Endothelial cell of umbilical vein (primary cell): ENCODE results near the gene LRCH1. TPM values are rescaled to one million over a fixed set of nuclear protein-coding genes. Genes with fewer than 3 reads are reported as not detected.

Experiments used
- BruUV-seq: library from RNA; stranded (reverse); fragments of 400-500 nt; replicated peaks from 2 replicates; lab custom pipeline; 2021; lab: Mats Ljungman, UMichigan
- CTCF ChIA-PET: fragments of 300-600, 350-600 bp; sonication (Branson Sonifier 250); formaldehyde crosslinking; loops from one replicate; lab custom pipeline; 2021; ENCODE audit warnings: antibody characterized with exemption, inconsistent platforms; lab: Charles Lee
- POLR2A ChIA-PET: fragments of 300-600, 350-600 bp; sonication (Branson Sonifier 250); formaldehyde crosslinking; loops from one replicate; lab custom pipeline; 2021; ENCODE audit warnings: antibody characterized with exemption, inconsistent platforms; lab: Charles Lee
- DNase-seq: peaks from one replicate; pipeline ENCODE4 v3.0.0-alpha.2; 2011; ENCODE audit warnings: low read depth, low spot score
- FAIRE-seq: peaks from 2 replicates; lab custom pipeline; 2011; peaks lifted over from hg19 to GRCh38; lab: Jason Lieb, UNC
- H2AFZ ChIP-seq: 2 replicates; pipeline ENCODE4 v1.6.0; 2012; ENCODE audit warnings: low read depth, low read length, control low read depth, inconsistent platforms
- H3K27ac ChIP-seq: 2 replicates; pipeline ENCODE4 v1.5.1; 2011; ENCODE audit warnings: low read depth, mild to moderate bottlenecking, control low read depth, low read length, moderate library complexity; ENCODE audit not compliant: insufficient read depth
- H3K27me3 ChIP-seq, 2 experiments: 2 replicates each; pipeline versions ENCODE4 v1.6.0 to v1.6.1; 2011; ENCODE audit warnings: low read length in 2 of 2, mixed read lengths in 1 of 2; ENCODE audit not compliant: control insufficient read depth in 2 of 2, insufficient read depth in 2 of 2
- H3K36me3 ChIP-seq, 2 experiments: 2 replicates in 1 of 2; 3 replicates in 1 of 2; pipeline ENCODE4 v1.5.1; 2011; ENCODE audit warnings: low read length in 2 of 2, mild to moderate bottlenecking in 1 of 2, moderate library complexity in 1 of 2; ENCODE audit not compliant: control insufficient read depth in 2 of 2, insufficient read depth in 2 of 2; ENCODE audit errors: extremely low read depth in 1 of 2
- H3K4me1 ChIP-seq: 3 replicates; pipeline ENCODE4 v1.5.1; 2011; ENCODE audit warnings: mild to moderate bottlenecking, low read length; ENCODE audit not compliant: control insufficient read depth, insufficient read depth; ENCODE audit errors: extremely low read depth
- H3K4me2 ChIP-seq: 2 replicates; pipeline ENCODE4 v1.6.1; 2011; ENCODE audit warnings: low read length, control low read depth, mixed read lengths; ENCODE audit not compliant: insufficient read depth
- H3K4me3 ChIP-seq, 3 experiments: fragments of 200-600 bp in 1 of 3; sonication (generic), shearing (Covaris generic) in 1 of 3; replicated peaks in 1 of 3; 2 replicates each; pipeline ENCODE4 v1.5.1; 2011 to 2016; ENCODE audit warnings: control low read depth in 3 of 3, low read length in 3 of 3, mild to moderate bottlenecking in 2 of 3, inconsistent platforms in 1 of 3, low read depth in 1 of 3, moderate library complexity in 1 of 3; ENCODE audit not compliant: insufficient read depth in 1 of 3
- H3K79me2 ChIP-seq: 2 replicates; pipeline ENCODE4 v1.6.0; 2012; ENCODE audit warnings: low read length, inconsistent platforms; ENCODE audit not compliant: control insufficient read depth, insufficient read depth
- H3K9ac ChIP-seq: replicated peaks from 2 replicates; pipeline ENCODE3; 2011; ENCODE audit warnings: low read length, control low read depth; ENCODE audit not compliant: insufficient read depth; ENCODE audit errors: extremely low read depth
- H3K9me1 ChIP-seq: replicated peaks from 3 replicates; pipeline ENCODE4 v1.6.0; 2011; ENCODE audit warnings: mild to moderate bottlenecking, low read length; ENCODE audit not compliant: control insufficient read depth, insufficient read depth; ENCODE audit errors: extremely low read depth
- H3K9me3 ChIP-seq: replicated peaks from 2 replicates; pipeline ENCODE4 v1.5.1; 2012; ENCODE audit warnings: low read length, inconsistent platforms; ENCODE audit not compliant: control insufficient read depth, insufficient read depth
- H4K20me1 ChIP-seq: replicated peaks from 2 replicates; pipeline ENCODE3; 2011; ENCODE audit warnings: mild to moderate bottlenecking, low read length; ENCODE audit not compliant: control insufficient read depth, insufficient read depth; ENCODE audit errors: extremely low read depth
- CTCF ChIP-seq, 2 donors: IDR thresholded peaks; 1 replicate in 1 of 2; 2 replicates in 1 of 2; pipeline ENCODE4 v1.5.1; 2011; ENCODE audit warnings: low read length in 2 of 2, mild to moderate bottlenecking in 2 of 2, moderate library complexity in 2 of 2, control low read depth in 1 of 2, inconsistent platforms in 1 of 2, low read depth in 1 of 2; ENCODE audit not compliant: insufficient read depth in 1 of 2; ENCODE audit errors: extremely low read depth in 1 of 2
- EZH2 ChIP-seq: IDR thresholded peaks from 2 replicates; pipeline ENCODE4 v1.6.1; 2012; ENCODE audit warnings: borderline replicate concordance, low read depth, mild to moderate bottlenecking, moderate library complexity, low read length, inconsistent platforms; ENCODE audit not compliant: severe bottlenecking
- FOS ChIP-seq: IDR thresholded peaks from 2 replicates; pipeline ENCODE4 v1.6.1; 2011; ENCODE audit warnings: mild to moderate bottlenecking, low read length, moderate library complexity, borderline replicate concordance; ENCODE audit not compliant: insufficient read depth
- GATA2 ChIP-seq: IDR thresholded peaks from 2 replicates; pipeline ENCODE4 v1.7.0; 2011; ENCODE audit warnings: low read depth, mild to moderate bottlenecking, moderate library complexity, mixed read lengths, low read length; ENCODE audit not compliant: insufficient read length, insufficient read depth
- JUN ChIP-seq: IDR thresholded peaks from 2 replicates; pipeline ENCODE4 v1.6.1; 2011; ENCODE audit warnings: borderline replicate concordance, low read depth; ENCODE audit not compliant: insufficient read length, insufficient read depth
- POLR2A ChIP-seq: IDR thresholded peaks from 2 replicates; pipeline ENCODE4 v1.6.1; 2012; ENCODE audit warnings: low read depth, mild to moderate bottlenecking, control low read depth, low read length
- POLR2AphosphoS5 ChIP-seq: IDR thresholded peaks from 2 replicates; pipeline ENCODE4 v1.6.1; 2012; ENCODE audit warnings: low read depth, mild to moderate bottlenecking, control low read depth, low read length, moderate library complexity; ENCODE audit not compliant: insufficient read depth
- dilution Hi-C: fragments of 300-500 bp; cut with MboI; formaldehyde crosslinking; loops from one replicate; pipeline ENCODE4 v1.15.0; 2019; ENCODE audit warnings: low sequenced_read_pairs; ENCODE audit not compliant: extremely low pct_ligation_motif_present
- intact Hi-C: fragments of 100-400 bp; cut with micrococcal nuclease; formaldehyde crosslinking; loops from one replicate; pipeline ENCODE4 v1.10.0; 2022
- polyA plus RNA-seq, 4 experiments: library from polyadenylated mRNA; depleted of rRNA in 3 of 4; stranded (reverse) in 3 of 4; unstranded in 1 of 4; fragments of >200 nt; gene quantifications; 2 replicates each; pipeline versions ENCODE4 v1.2.1 to v1.2.3, GENCODE V29; 2011 to 2012; ENCODE audit warnings: missing spikeins in 1 of 4
- total RNA-seq: library from RNA; stranded (reverse); gene quantifications from 2 replicates; pipeline ENCODE4 v1.2.3, GENCODE V29; 2021
- TF ChIP-seq, protein P1 (sequence below): IDR thresholded peaks from 2 replicates; pipeline ENCODE4 v1.6.1; 2011; ENCODE audit not compliant: insufficient read depth, insufficient read length

The LRCH1 gene
- total and polyA plus RNA-seq, 2 donors (not counting 3 experiments of a cell fraction or from before 2014, with no cell fraction given) = 5.4 to 16.5 TPM

GRCh38 chr13:46522748-46523030, 30.3 kb upstream of the LRCH1 start:
- Histone ChIP-seq H2AFZ (no peak overlapping the region), H3K27me3 (peaks cover 6 to 14% of the 10 kb centered on the region in 2 experiments), H3K4me2 (no peak overlapping the region), H3K4me3 (no peak overlapping the region), H3K27ac (no peak overlapping the region), H4K20me1 (no peaks in the 10 kb centered on the region), H3K4me1 (peaks cover 4% of the 10 kb centered on the region), H3K79me2 (no peaks in the 10 kb centered on the region), H3K36me3 (no peaks in the 10 kb centered on the region), H3K9me3 (no peaks in the 10 kb centered on the region), H3K9ac (no peak overlapping the region), H3K9me1 (no peaks in the 10 kb centered on the region)
- ChIA-PET CTCF (interaction anchor here (1.0 kb wide), 1 partner anchor 8 kb away, joined by 3 read pairs; no protein-coding TSS in a partner anchor), POLR2A (no interaction called here)
- intact Hi-C loops (no loop called here), dilution Hi-C loops (no loop called here)
- BruUV-seq = no TSS peak
- FAIRE-seq (no peak), DNase-seq (peak; percentile 3)
- TF ChIP-seq CTCF (IDR thresholded peaks at IDR 0.05; ENCODE audit: extremely low read depth in 1 of 2, insufficient read depth in 1 of 2, low read depth in 1 of 2, low read length in 2 of 2) (no peak), FOS (no peak), POLR2A (no peak), EZH2 (no peak), JUN (no peak), GATA2 (no peak), POLR2AphosphoS5 (no peak)
- TF ChIP-seq, protein P1, sequence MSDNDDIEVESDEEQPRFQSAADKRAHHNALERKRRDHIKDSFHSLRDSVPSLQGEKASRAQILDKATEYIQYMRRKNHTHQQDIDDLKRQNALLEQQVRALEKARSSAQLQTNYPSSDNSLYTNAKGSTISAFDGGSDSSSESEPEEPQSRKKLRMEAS = no peak
